Gastrocnemius medialis (tissue), 4 donors: ENCODE data around the gene MED10.

Source experiments
- CTCF ChIP-seq, 5 experiments: fragments of 450-650 bp in 3 of 5; fragments of 200-600 bp in 2 of 5; sonication (generic) in 2 of 5; IDR thresholded peaks in 4 of 5; conservative IDR thresholded peaks in 1 of 5; 1 replicate in 4 of 5; 2 replicates in 1 of 5; pipeline ENCODE4 v1.5.1; 2016 to 2019; ENCODE audit warnings: antibody characterized with exemption in 5 of 5, mild to moderate bottlenecking in 3 of 5, moderate library complexity in 3 of 5
- POLR2A ChIP-seq, 2 donors: fragments of 450-650 bp; IDR thresholded peaks; one replicate each; pipeline ENCODE4 v1.6.1; 2017; ENCODE audit warnings: antibody characterized with exemption in 2 of 2, mild to moderate bottlenecking in 2 of 2, moderate library complexity in 2 of 2

GRCh38 chr5:6322163-6322713 lies 56.1 kb downstream of the MED10 start:
- no peak for TF ChIP-seq CTCF (IDR thresholded peaks at IDR 0.05 in 4 of 5, conservative IDR thresholded peaks at IDR 0.05 in 1 of 5)
- no peak for TF ChIP-seq POLR2A (IDR thresholded peaks at IDR 0.05)
